Stimulated activated CD4-positive, alpha-beta T cell treated with anti-CD3 and anti-CD28 coated beads, Interleukin-1b, Interleukin-23, amount 100 ng/mL, for 1 hour (primary cell): Measurements from ENCODE around the gene CBFA2T3.
"Not testable (repeated sequence)": the region's sequence is repeated elsewhere in the genome, so short reads cannot be mapped to it uniquely, and the experiment has no call there.

Experiments
- DNase-seq, 2 donors: peaks; one replicate each; pipeline ENCODE4 v3.0.0-alpha.2; 2020; ENCODE audit warnings: low read depth in 2 of 2

The CBFA2T3 gene

DNA sequence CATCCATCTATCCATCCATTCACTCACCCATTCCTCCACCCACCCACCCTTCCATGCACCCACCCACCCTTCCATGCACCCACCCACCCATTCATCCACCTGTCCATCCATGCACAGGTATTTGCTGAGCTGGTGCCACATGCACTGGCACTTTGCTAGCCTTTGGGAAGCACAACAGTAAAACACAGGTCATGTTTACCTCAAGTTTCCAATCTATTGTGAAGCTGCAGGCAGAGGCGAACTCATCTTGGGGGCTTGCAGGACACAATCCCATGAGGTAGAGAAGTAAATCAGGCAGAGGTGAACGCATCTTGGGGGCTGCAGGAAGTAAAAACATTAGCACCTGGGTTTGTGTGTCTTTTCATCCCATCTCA is 35.6 kb upstream of the CBFA2T3 start:
- no peak for DNase-seq

DNA sequence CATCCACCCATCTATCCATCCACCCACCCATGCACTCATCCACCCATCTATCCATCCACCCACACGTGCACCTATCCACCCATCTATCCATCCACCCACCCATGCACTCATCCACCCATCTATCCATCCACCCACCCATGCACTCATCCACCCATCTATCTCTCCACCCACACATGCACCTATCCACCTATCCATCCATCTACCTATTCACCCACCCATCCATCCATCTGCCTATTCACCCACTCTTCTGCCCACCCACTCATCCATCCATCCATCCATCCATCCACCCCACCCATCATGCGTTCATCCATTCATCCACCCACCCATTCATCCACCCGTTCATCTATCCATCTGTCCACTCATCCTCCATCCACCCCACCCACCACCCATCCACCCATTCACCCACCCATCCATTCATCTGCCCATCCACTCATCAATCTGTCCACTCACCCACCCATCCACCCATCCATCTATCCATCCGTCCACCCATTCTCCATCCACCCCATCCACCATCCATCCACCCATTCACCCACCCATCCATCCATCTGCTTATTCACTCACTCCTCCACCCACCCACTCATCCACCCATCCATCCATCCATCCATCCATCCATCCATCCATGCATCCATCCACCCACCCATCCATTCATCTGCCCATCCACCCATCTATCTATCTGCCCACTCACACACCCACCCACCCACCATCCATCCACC is 35.1 kb upstream of the CBFA2T3 start:
- no peak for DNase-seq

DNA sequence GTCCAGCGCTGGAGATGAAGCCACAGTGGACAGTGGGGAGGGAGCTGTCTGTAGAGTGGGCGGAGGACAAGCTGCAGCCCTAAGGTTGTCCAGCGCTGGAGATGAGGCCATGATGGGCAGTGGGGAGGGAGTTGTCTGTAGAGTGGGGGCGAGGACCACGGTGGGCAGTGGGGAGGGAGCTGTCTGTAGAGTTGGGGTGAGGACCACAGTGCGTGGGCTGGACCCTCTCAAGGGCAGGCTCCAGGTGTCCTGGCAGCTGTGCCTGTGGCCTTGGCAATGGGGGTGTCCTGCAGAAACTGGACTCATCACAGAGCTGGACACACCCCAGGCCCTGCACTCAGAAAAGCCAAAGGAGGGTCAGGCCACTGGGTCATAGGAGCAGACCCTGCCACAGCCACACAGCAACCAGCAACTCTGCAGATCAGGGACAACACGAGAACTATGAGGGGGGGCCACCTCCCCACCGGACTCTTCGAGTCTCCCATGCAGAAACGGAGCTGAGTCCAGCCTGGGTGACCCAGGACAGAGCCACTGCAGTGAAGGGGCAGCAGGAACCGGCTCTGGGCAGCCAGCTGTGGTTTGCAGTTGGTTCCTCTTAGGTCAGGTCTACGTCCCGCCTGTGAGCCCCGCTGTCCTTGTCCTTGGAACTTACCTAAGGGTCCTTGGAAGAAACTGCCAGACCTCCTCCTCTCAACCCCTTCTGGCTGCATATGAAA is 33.4 kb upstream of the CBFA2T3 start:
- DNase-seq = no peak

DNA sequence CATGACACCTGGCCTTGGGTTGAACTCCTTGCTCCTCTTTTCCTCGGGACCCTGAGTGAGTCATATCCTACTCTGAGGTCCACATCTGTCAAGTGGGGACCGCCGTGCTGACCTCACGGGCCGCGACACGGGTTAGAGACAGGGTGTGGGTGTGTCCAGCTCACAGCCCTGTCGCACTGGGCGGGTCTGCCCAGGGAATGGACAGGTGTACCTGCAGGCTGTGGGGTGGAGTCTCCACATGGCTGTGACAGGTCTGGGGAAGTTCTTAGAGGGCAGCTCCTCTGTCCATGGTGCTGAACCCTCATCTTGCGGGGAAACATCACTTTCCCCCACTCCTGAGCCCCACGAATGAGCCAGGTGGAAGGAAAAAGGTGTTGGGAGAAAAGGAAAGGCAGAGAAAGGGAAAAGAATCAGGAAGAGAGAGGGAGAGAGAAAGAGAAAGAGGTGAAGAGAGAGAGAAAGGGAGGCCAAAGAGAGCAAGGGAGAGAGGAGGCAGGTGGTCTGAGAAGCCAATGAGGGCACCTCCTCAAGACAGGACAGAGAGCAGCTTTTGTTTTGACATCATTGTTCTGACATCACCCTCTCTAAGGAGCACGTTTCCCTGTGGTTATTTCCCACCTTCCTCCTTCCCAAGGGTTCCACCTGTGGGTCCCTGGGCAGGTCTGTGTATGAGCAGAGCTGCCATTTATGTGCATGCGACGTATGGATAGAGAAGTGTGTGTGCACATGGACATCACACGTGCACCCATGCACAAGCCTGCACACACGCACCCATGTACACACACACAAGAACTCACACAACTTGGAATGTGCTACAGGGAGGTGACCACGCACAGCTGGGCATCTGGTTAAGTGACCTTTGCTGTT is 32.6 kb upstream of the CBFA2T3 start:
- DNase-seq = no peak

DNA sequence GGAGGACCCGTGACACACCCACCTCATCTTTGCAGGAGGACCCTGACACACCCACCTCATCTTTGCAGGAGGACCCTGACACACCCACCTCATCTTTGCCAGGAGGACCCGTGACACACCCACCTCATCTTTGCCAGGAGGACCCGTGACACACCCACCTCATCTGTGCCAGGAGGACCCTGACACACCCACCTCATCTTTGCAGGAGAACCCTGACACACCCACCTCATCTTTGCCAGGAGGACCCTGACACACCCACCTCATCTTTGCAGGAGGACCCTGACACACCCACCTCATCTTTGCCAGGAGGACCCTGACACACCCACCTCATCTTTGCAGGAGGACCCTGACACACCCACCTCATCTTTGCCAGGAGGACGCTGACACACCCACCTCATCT is 31.8 kb upstream of the CBFA2T3 start:
- not testable (repeated sequence) for DNase-seq

DNA sequence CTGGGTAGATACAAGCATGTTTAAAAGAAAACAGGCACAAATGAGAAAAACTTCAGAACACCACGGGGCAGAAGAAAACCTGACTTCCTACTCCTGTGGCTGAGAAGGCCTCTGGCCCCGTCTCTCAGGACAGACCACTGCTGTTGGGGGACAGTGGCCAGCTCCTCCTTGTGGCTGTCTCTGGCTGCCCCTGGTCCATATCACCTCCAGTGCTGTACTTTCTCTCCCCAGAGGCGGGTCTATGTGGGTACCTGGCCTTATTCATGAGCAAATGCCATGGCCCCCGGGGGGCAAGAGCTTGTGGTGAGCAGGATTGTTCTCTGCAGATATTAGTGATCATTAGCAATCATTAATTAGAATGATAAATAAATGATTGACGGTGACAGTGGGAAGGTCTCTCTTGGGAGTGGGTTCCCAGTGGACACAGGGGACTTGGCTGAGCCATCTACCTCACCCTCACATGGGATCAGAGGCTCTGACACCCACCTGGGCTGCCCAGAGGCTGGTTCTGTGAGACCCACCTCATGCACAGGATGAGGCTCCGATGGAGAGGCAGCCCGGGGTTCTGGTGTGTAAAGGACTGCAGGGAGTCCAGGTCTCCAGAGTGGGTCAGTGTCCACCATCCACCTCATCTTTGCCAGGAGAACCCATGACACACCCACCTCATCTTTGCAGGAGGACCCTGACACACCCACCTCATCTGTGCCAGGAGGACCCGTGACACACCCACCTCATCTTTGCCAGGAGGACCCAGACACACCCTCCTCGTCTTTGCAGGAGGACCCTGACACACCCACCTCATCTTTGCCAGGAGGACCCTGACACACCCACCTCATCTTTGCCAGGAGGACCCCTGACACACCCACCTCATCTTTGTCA is 30.6 kb upstream of the CBFA2T3 start:
- no peak for DNase-seq

DNA sequence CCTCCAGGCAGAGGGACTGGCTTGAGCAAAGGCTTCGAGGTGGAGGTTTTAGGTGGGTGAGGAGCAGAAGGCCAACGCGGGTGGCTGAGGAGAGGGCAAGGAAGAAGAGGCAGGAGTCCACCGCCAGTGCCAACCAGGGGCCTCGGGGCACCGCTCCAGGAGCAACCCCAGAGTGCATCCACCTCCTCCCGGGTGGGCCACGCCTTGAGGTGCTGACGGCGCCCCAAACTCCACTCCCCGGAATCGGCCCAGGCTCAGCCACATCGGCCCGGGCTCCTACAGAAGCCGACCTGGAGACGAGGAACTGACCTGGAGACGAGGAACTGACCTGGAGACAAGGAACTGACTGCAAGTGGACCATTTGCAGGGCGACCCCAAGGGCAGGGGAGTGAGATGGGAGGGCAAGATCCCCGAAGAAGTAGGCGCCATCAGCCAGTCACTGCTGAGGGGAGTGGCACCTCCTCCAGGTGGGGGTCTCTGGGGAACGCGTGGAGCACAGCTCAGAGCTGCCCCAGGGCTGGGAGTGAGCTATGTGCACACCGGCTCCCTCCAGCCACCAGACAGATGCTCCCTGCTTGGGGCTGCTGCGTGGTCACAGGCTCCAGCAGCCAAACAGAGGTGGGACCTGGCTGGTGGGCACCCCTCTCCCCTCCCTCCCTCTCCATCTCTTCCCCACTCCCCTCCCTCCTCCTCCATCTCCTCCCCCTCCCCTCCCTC is 29.2 kb upstream of the CBFA2T3 start:
- DNase-seq = no peak

DNA sequence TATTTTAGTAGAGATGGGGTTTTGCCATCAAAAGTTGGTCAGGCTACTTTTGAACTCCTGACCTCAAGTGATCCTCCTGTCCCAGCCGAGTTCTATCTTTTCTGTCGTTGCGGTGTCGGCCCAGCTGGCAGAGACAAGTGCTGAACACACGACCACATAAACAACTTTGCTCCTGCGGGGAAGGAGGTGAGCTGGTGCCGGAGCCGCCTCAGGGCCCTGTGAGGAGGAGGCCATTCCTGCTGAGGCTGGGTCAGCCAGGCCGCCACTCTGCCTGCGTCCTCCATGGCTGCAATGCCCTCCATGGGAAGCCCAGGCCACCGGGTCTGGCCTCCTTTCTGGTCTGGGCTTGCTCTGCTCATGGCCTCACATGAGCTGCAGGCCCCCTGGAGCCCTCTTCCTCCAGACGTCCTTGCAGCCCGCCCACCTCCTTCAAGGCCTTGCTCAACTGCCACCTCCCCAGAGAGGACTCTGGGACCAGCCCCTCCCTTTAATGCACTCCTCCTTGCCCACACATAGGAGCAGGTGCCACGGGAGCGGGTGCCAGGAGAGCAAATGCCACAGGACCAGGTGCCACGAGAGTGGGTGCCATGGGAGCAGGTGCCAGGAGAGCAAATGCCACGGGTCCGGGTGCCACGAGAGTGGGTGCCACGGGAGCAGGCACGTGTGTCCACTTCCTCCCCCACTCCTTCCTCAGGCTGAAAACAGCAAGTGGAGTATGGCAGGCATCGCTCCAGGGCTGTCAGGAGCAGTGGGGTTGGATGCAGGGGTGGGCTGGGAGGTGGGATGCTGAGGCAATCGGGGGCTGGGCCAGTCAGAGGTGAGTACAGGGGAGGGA is 28.4 kb upstream of the CBFA2T3 start:
- no peak for DNase-seq

DNA sequence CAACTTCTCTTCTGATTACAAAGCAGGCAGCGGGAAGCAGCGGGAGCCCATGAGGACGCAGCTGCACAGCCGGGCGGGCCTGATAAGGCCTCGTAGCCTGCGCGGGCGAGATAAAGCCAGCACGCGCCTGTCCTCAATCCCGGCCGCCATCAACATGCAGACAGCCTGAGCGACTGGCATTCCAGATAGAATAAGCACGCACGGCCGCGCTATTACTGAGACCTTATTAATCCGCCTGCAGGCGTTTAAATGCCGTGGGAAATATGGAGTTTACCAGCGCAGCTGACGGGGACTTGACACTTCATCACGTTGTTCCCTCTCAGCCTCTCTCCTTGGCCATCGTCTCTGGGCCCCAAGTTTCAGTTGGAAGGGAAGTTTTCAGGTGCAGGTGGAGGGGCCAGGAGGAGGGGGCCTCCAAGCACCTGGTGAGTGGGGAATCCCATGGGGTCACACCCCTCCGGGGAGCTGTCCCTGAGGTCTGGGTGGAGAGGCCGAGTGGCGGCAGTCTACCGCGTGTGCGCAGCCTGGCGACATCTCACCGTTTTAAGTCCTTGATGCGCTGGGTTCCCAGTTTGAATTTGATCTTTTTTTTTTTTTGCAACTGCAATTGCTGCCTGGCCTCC is 27.3 kb upstream of the CBFA2T3 start:
- no peak for DNase-seq

DNA sequence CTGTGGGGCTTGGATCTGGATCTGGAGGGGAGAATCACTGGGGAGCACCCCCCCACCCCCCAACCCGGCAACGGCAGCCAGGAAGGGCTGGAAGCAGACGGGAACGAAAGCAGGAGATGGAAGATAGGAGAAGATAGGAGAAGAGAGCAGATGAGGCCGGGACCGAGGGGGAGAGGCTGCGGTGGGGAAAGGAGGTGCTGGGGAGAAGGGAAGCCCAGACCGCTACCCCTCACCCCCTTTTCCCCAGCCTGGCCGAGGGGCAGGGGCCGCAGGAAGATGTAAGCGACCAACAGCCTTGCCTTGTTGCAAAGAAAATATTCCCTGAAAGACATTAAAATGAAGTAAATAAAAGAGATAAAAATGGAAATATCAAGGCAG is 26.8 kb upstream of the CBFA2T3 start:
- no peak for DNase-seq

DNA sequence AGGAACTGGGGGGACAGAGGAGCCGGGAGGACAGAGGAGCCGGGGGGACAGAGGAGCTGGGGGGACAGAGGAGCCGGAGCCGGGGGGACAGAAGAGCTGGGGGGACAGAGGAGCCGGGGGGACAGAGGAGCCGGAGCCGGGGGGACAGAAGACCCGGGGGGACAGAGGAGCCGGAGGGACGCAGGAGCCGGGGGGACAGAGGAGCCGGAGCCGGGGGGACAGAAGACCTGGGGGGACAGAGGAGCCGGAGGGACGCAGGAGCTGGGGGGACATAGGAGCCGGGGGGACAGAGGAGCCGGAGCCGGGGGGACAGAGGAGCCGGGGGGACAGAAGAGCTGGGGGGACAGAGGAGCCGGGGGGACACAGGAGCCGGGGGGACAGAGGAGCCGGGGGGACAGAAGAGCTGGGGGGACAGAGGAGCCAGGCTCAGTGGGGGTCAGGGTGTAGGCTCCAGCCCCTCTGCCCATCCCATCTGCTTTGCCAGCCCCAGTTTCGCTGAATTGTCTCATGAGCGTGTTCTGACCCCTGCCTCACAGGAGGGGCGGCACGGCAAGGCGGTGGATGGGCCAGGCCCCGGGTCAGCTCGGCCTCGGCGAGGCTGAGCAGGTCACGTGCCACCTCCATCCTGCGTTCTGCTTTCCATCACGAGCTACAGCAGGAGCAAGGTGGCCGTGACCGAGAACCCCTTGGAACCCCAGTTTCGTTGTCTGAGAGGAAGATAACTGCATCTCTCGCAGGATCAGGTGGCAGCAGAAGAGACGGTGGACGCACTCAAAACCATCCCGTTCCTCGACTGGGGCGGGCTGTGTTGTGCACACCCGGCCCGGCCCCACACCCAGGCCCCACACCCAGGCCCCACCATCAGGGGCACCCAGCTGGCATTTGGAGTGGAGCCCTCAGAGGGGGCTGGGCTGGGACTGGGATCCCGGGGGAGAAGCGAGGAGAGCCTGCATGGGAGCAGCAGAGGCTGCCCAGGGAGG is 26.1 kb upstream of the CBFA2T3 start:
- no peak for DNase-seq

DNA sequence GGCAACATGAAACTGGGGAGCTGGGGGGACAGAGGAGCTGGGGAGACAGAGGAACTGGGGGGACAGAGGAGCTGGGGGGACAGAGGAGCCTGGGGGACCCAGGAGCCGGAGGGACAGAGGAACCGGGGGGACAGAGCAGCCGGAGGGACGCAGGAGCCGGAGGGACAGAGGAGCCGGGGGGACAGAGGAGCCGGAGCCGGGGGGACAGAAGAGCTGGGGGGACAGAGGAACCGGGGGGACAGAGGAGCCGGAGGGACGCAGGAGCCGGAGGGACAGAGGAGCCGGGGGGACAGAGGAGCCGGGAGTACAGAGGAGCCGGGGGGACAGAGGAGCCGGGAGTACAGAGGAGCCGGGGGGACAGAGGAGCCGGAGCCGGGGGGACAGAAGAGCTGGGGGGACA is 25.1 kb upstream of the CBFA2T3 start:
- DNase-seq = not testable (repeated sequence)

DNA sequence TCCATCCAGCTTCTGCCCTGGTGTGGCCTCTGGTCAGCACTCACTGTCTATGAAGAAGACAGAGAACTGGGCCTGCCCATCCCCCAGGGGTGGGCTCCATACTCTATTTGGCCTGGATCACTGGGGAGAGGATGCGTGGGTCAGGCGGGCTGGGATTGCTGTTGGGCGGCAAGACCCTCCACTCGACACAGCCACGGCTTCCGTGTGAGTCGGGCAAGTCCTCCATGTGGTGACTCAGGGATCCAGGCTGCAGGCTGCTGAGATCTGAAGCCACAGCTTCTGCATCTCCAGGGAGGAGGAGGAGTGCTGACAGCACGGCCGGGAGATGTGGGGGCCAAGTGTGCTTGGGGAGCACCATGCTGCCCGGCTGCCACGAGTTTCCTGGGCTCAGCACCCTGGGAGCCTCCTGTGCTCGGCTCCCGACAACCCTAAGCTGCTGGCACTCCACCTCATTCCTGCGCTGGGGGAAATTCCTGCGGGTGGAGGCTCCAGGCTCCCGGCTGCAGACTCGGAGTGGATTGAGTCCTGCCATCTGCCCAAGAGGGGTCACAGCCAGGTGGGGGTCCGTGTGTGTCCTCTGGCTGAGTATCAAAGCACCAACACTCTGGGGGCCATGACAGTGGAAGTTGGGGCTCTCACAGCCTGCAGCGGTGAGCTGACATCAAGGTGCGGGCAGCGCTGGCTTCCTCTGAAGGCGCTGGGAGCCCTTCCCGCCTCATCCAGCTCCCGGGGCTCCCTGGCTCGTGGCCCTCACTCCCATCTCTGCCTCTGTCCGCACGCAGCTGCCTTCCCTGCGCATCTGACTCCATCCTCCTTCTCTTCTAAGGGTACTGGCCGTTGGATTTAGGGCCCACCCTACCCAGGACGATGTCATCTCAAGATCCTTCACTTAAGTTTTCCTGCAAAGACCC is 24.4 kb upstream of the CBFA2T3 start:
- DNase-seq = no peak

DNA sequence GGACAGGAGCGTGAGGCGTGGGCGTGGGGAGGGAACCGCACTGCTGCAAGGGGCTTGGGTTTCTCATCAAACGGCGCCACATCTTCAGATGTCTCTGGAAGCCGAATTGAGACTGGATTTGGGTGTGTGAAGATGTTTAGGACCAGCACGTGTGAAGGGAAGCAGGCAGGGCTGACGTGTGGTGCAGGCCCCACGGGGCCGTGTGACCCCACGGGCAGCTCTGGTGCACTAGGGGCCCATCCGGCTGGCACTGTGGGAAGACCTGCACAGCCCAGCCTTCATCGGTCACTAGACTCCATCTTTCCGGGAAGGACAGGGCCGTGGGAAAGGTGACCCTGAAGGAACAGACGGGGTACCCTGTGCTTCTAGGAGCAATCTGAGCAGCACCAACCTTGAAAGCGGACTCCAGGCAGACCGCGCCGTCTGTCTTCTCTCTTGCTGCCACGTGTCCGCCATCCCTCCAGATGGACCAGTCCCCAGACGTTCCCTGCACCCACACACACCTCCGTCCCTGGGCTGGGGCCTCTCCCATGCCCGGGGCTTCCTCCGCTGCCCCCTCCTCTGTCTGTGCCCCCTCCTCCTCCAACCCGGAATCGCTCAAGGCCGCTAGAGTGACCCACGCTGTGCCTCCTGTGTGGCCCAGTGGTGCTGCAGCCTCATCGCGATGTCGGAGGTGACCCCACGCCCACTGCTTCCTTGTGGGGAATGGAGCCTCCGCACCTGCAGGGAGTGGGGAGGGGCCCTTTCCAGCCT is 23.4 kb upstream of the CBFA2T3 start:
- no peak for DNase-seq

DNA sequence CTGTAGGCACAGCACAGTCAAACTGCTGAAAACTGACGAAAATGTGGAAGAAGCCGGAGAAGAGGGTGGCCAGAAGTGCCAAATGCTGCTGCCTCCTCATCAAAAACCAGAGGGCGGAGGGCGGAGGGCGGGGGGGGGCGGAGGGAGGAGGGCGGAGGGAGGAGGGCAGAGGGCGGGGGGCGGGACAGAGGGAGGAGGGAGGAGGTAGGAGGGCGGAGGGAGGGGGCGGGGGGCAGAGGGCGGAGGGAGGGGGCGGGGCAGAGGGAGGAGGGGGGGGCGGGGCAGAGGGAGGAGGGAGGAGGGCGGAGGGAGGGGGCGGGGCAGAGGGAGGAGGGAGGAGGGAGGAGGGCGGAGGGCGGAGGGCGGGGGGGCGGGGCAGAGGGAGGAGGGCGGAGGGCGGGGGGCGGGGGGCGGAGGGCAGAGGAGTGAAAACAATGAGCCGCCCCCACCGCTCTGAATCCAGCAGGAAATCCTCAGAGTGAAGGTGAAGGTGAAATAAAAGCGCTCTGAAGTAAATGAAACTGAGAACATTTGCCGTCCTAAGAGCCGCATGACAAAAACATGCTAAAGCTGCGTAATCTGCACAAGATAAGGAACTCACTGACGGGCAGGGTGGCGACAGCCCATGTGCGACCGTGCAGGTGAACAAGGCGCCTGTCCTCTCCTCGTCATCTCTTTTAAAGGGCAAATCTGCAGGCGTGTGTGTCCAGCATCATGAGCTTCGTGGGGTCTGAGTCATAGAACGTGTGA is 22.6 kb upstream of the CBFA2T3 start:
- no peak for DNase-seq
